Measurements from ENCODE around the gene AKAP13. TPM values are rescaled to one million over a fixed set of nuclear protein-coding genes. Genes with fewer than 3 reads are reported as not detected.

Gene AKAP13
- total RNA-seq, 2 experiments from 2014 or later: 282 to 304 TPM

GRCh38 chr15:85404176-85404917, 23.9 kb downstream of the AKAP13 start:
- Mint-ChIP-seq H3K9me3 (no peaks in the 10 kb centered on the region), H3K27ac (peak overlapping the region; percentile 75), H3K4me3 (peak overlapping the region; percentile 43), H3K36me3 (ENCODE audit: low read depth) (no peaks in the 10 kb centered on the region), H3K27me3 (no peaks in the 10 kb centered on the region), H3K4me1 (ENCODE audit: low read depth) (peaks cover 88% of the 10 kb centered on the region)
- H3K27ac ChIP-seq (ENCODE audit: low read depth in 1 of 2, low read length in 2 of 2): no peak overlapping the region
- intact Hi-C loops (cut with DNase I, micrococcal nuclease): no loop called here
- DNase-seq (no peak), ATAC-seq (ENCODE audit: poor library complexity) (no peak)
- H3K4me3 ChIP-seq (ENCODE audit: low read length): no peak overlapping the region
- ChIA-PET CTCF (interaction anchor here (0.5 to 3.3 kb wide), 7 partner anchors 9 to 108 kb away, joined by 3 to 11 read pairs (median 7); no protein-coding TSS in a partner anchor), POLR2A (interaction anchor here (0.5 to 3.7 kb wide), 6 partner anchors 9 to 95 kb away, joined by 3 to 18 read pairs (median 8); partner anchors contain the start of gene AKAP13)
- TF ChIP-seq, protein P1, sequence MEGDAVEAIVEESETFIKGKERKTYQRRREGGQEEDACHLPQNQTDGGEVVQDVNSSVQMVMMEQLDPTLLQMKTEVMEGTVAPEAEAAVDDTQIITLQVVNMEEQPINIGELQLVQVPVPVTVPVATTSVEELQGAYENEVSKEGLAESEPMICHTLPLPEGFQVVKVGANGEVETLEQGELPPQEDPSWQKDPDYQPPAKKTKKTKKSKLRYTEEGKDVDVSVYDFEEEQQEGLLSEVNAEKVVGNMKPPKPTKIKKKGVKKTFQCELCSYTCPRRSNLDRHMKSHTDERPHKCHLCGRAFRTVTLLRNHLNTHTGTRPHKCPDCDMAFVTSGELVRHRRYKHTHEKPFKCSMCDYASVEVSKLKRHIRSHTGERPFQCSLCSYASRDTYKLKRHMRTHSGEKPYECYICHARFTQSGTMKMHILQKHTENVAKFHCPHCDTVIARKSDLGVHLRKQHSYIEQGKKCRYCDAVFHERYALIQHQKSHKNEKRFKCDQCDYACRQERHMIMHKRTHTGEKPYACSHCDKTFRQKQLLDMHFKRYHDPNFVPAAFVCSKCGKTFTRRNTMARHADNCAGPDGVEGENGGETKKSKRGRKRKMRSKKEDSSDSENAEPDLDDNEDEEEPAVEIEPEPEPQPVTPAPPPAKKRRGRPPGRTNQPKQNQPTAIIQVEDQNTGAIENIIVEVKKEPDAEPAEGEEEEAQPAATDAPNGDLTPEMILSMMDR (IDR thresholded peaks at IDR 0.05): no peak
- H3K36me3 ChIP-seq (ENCODE audit: insufficient read depth, low read length): no peaks in the 10 kb centered on the region
- H3K9me3 ChIP-seq (ENCODE audit: control insufficient read depth in 1 of 2, insufficient read depth in 1 of 2, low read length in 2 of 2): no peaks in the 10 kb centered on the region
- no peaks in the 10 kb centered on the region for H3K27me3 ChIP-seq (ENCODE audit: control insufficient read depth in 1 of 2, insufficient read depth in 2 of 2, low read length in 2 of 2)
- H3K4me1 ChIP-seq (ENCODE audit: insufficient read depth, low read length): peaks cover 41% of the 10 kb centered on the region

DNA sequence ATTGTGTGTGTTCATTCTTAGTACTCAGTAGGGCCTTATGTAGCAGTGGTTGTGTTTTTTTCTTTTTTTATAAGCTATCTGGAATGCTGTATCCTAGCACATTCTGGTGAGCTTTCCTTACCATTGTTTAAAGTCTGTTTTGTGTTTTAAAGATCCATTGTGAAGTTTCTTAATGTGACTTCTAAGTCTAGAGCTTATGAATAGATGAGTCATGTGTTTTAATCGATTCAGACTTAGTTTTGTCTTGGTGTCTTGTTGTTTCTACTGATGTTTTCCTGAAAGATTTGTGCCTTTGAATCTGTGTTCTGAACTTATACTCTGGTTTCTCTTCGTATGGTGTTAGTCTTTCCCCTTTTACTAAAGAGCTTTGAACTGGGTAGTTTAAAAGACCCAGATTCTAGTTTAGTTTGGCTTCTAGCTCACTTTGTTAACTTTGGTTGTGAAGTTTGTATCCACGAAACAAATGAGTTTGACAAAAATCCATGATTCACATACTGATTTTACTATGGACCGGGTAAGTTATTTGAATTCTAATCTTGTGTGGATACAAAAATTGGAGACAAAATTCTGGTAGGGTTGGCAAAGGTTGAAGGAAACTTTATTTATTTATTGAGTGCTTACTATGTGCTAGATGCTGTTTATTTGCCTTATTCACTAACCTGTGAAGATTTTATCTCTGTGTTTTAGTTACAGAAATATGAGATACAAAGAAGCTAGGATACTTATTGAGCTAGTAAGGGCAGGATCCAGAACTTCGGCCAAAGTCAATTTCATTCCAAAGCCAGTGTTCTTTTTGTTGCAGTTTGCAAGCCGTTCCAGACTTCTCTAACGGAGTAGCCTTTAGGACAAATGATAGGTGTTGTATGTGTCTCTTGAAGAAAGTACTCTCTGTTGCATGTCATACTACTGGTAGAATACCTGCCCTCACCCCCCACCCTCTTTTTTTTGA, 24.8 kb downstream of the AKAP13 start:
- Mint-ChIP-seq H3K27me3 (no peaks in the 10 kb centered on the region), H3K9me3 (no peaks in the 10 kb centered on the region), H3K4me3 (peak overlapping the region; percentile 43), H3K27ac (peak overlapping the region; percentile 75), H3K36me3 (ENCODE audit: low read depth) (no peaks in the 10 kb centered on the region), H3K4me1 (ENCODE audit: low read depth) (peaks cover 82% of the 10 kb centered on the region)
- ATAC-seq (ENCODE audit: poor library complexity) (no peak), DNase-seq (no peak)
- H3K9me3 ChIP-seq (ENCODE audit: control insufficient read depth in 1 of 2, insufficient read depth in 1 of 2, low read length in 2 of 2): no peaks in the 10 kb centered on the region
- no peaks in the 10 kb centered on the region for H3K27me3 ChIP-seq (ENCODE audit: control insufficient read depth in 1 of 2, insufficient read depth in 2 of 2, low read length in 2 of 2)
- intact Hi-C loops (cut with DNase I, micrococcal nuclease): loop anchor here in 1 of 2 experiments (5.0 kb wide), 1 partner anchor 38 kb away; no protein-coding TSS in a partner anchor
- ChIA-PET CTCF (interaction anchor here (0.5 to 2.5 kb wide), 5 partner anchors 8 to 115 kb away, joined by 3 to 8 read pairs (median 3); no protein-coding TSS in a partner anchor), POLR2A (interaction anchor here (0.5 to 3.7 kb wide), 5 partner anchors 9 to 96 kb away, joined by 3 to 18 read pairs (median 9); partner anchors contain the start of gene AKAP13)
- H3K4me3 ChIP-seq (ENCODE audit: low read length): no peak overlapping the region
- H3K36me3 ChIP-seq (ENCODE audit: insufficient read depth, low read length): no peaks in the 10 kb centered on the region
- peaks cover 37% of the 10 kb centered on the region for H3K4me1 ChIP-seq (ENCODE audit: insufficient read depth, low read length)
- H3K27ac ChIP-seq (ENCODE audit: low read depth in 1 of 2, low read length in 2 of 2): no peak overlapping the region
- TF ChIP-seq, protein P1 (IDR thresholded peaks at IDR 0.05): no peak

DNA sequence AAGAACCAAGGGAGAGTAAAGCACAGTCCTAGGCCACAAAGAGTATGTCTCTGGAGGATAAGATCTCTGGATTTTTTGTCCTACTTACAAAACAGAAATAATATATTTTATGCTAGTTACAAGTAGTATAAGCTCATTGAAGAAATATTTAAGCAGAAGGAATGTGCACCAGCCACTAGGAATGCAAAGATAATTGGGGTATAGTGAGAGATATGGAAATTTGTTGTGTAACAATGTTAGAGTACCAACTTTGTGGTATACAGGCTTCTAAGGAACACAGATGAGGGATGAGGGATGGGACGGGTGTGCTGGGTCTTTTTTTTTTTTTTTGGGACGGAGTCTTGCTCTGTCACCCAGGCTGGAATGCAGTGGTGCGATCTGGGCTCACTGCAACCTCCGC, 26.5 kb downstream of the AKAP13 start:
- no peaks in the 10 kb centered on the region for H3K36me3 ChIP-seq (ENCODE audit: insufficient read depth, low read length)
- TF ChIP-seq, protein P1 (IDR thresholded peaks at IDR 0.05): no peak
- peaks cover 33% of the 10 kb centered on the region for H3K4me1 ChIP-seq (ENCODE audit: insufficient read depth, low read length)
- intact Hi-C loops (cut with DNase I, micrococcal nuclease): loop anchor here in 1 of 2 experiments (5.0 kb wide), 1 partner anchor 40 kb away; no protein-coding TSS in a partner anchor
- POLR2A ChIA-PET: interaction anchor here (1.2 to 1.5 kb wide), 2 partner anchors 27 to 77 kb away, joined by 3 to 6 read pairs; no protein-coding TSS in a partner anchor
- no peak overlapping the region for H3K27ac ChIP-seq (ENCODE audit: low read depth in 1 of 2, low read length in 2 of 2)
- no peak overlapping the region for H3K4me3 ChIP-seq (ENCODE audit: low read length)
- Mint-ChIP-seq H3K4me1 (ENCODE audit: low read depth) (peaks cover 79% of the 10 kb centered on the region), H3K36me3 (ENCODE audit: low read depth) (no peaks in the 10 kb centered on the region), H3K27me3 (no peaks in the 10 kb centered on the region), H3K4me3 (peak overlapping the region; percentile 1), H3K27ac (peak overlapping the region; percentile 75), H3K9me3 (no peaks in the 10 kb centered on the region)
- CTCF ChIA-PET: interaction anchor here (0.6 to 1.2 kb wide), 4 partner anchors 17 to 117 kb away, joined by 3 read pairs; no protein-coding TSS in a partner anchor
- H3K9me3 ChIP-seq (ENCODE audit: control insufficient read depth in 1 of 2, insufficient read depth in 1 of 2, low read length in 2 of 2): no peaks in the 10 kb centered on the region
- ATAC-seq (ENCODE audit: poor library complexity): no peak
- no peaks in the 10 kb centered on the region for H3K27me3 ChIP-seq (ENCODE audit: control insufficient read depth in 1 of 2, insufficient read depth in 2 of 2, low read length in 2 of 2)
- DNase-seq: no peak
